Measurements from ENCODE around the gene DPEP1.
A peak's percentile ranks its signal among the peaks of the same experiment; 100 is the strongest.
"Not testable (repeated sequence)": the region's sequence is repeated elsewhere in the genome, so short reads cannot be mapped to it uniquely, and the experiment has no call there.

DPEP1 gene

GRCh38 chr16:89651584-89651983 is 38.1 kb downstream of the DPEP1 start:
- DNase-seq (ENCODE audit: low read depth) = no peak

- no peak for DNase-seq (ENCODE audit: low read depth)
Measured at GRCh38 chr16:89653656-89654295, 40.3 kb downstream of the DPEP1 start.

GRCh38 chr16:89655062-89655643 is 41.7 kb downstream of the DPEP1 start:
- DNase-seq (ENCODE audit: low read depth) = no peak

GRCh38 chr16:89656435-89657121 is 43.1 kb downstream of the DPEP1 start:
- DNase-seq (ENCODE audit: low read depth) = no peak

- DNase-seq (ENCODE audit: low read depth) = peak; percentile 91
Measured at GRCh38 chr16:89657442-89658220, 44.2 kb downstream of the DPEP1 start, which contains the start of the genes CHMP1A and SPATA33. Gene CHMP1A (minus strand): TSS chr16:89657708. CDS start chr16:89657588, 120 bp downstream. Gene SPATA33 (plus strand): TSS chr16:89657836. CDS start chr16:89657912, 76 bp downstream.

GRCh38 chr16:89658221-89658879 is 44.9 kb downstream of the DPEP1 start:
- peak; percentile 50 for DNase-seq (ENCODE audit: low read depth)

- no peak for DNase-seq (ENCODE audit: low read depth)
Measured at GRCh38 chr16:89660146-89660545, 46.7 kb downstream of the DPEP1 start.

GRCh38 chr16:89661215-89661614 is 47.8 kb downstream of the DPEP1 start:
- no peak for DNase-seq (ENCODE audit: low read depth)

- DNase-seq (ENCODE audit: low read depth) = not testable (repeated sequence)
Measured at GRCh38 chr16:89664238-89664637, 50.8 kb downstream of the DPEP1 start.

GRCh38 chr16:89667000-89667399 is 53.6 kb downstream of the DPEP1 start:
- DNase-seq (ENCODE audit: low read depth) = peak; percentile 54

- no peak for DNase-seq (ENCODE audit: low read depth)
Measured at GRCh38 chr16:89667633-89668032, 54.2 kb downstream of the DPEP1 start.

GRCh38 chr16:89668790-89669158 is 55.3 kb downstream of the DPEP1 start:
- no peak for DNase-seq (ENCODE audit: low read depth)

- DNase-seq (ENCODE audit: low read depth) = no peak
Measured at GRCh38 chr16:89669755-89670154, 56.3 kb downstream of the DPEP1 start.

- peak; percentile 62 for DNase-seq (ENCODE audit: low read depth)
Measured at GRCh38 chr16:89670496-89671431, 57.3 kb downstream of the DPEP1 start.

GRCh38 chr16:89671565-89671964 is 58.1 kb downstream of the DPEP1 start:
- DNase-seq (ENCODE audit: low read depth) = not testable (repeated sequence)

- no peak for DNase-seq (ENCODE audit: low read depth)
Measured at GRCh38 chr16:89672177-89672941, 58.9 kb downstream of the DPEP1 start.

GRCh38 chr16:89678258-89678657 is 64.8 kb downstream of the DPEP1 start:
- peak; percentile 55 for DNase-seq (ENCODE audit: low read depth)

- DNase-seq (ENCODE audit: low read depth) = no peak
Measured at GRCh38 chr16:89685916-89686315, 72.5 kb downstream of the DPEP1 start.

GRCh38 chr16:89686520-89687091 is 73.2 kb downstream of the DPEP1 start, which contains the start of gene CDK10:
Gene CDK10 (plus strand): TSS chr16:89686689. CDS start chr16:89686711, 22 bp downstream.
- DNase-seq (ENCODE audit: low read depth) = peak; percentile 94
